ENCODE measurements around the gene MIP.

- TF ChIP-seq, protein P1, sequence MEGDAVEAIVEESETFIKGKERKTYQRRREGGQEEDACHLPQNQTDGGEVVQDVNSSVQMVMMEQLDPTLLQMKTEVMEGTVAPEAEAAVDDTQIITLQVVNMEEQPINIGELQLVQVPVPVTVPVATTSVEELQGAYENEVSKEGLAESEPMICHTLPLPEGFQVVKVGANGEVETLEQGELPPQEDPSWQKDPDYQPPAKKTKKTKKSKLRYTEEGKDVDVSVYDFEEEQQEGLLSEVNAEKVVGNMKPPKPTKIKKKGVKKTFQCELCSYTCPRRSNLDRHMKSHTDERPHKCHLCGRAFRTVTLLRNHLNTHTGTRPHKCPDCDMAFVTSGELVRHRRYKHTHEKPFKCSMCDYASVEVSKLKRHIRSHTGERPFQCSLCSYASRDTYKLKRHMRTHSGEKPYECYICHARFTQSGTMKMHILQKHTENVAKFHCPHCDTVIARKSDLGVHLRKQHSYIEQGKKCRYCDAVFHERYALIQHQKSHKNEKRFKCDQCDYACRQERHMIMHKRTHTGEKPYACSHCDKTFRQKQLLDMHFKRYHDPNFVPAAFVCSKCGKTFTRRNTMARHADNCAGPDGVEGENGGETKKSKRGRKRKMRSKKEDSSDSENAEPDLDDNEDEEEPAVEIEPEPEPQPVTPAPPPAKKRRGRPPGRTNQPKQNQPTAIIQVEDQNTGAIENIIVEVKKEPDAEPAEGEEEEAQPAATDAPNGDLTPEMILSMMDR (IDR thresholded peaks at IDR 0.05), result no peak
- TF ChIP-seq EZH2 (IDR thresholded peaks at IDR 0.05), result no peak
- TF ChIP-seq EZH2phosphoT487 (IDR thresholded peaks at IDR 0.05), result no peak
Observed at GRCh38 chr12:56451147-56451546, 3.3 kb downstream of the MIP start.

Data from neural progenitor cell (in vitro differentiated cells).